ENCODE results near the gene FERMT3.
A peak's percentile ranks its signal among the peaks of the same experiment; 100 is the strongest.

FERMT3 gene

GRCh38 chr11:64248578-64248977 is 42.1 kb downstream of the FERMT3 start:
- Histone ChIP-seq H3K4me1 (ENCODE audit: control insufficient read depth, insufficient read depth, low read length) (peaks cover 40% of the 10 kb centered on the region), H3K9ac (ENCODE audit: low read depth, low read length) (no peak overlapping the region), H3K9me3 (replicated peaks; ENCODE audit: low read length) (no peaks in the 10 kb centered on the region), H3K4me3 (ENCODE audit: low read length) (no peak overlapping the region), H3K27me3 (ENCODE audit: control insufficient read depth, insufficient read depth, low read length) (no peaks in the 10 kb centered on the region), H3K4me2 (ENCODE audit: low read length) (no peak overlapping the region), H3K36me3 (ENCODE audit: insufficient read depth, low read length) (peaks cover 10% of the 10 kb centered on the region)

GRCh38 chr11:64249038-64249437 is 42.5 kb downstream of the FERMT3 start:
- Histone ChIP-seq H3K9me3 (replicated peaks; ENCODE audit: low read length) (no peaks in the 10 kb centered on the region), H3K4me2 (ENCODE audit: low read length) (no peak overlapping the region), H3K9ac (ENCODE audit: low read depth, low read length) (no peak overlapping the region), H3K4me3 (ENCODE audit: low read length) (no peak overlapping the region), H3K36me3 (ENCODE audit: insufficient read depth, low read length) (peaks cover 8% of the 10 kb centered on the region), H3K27me3 (ENCODE audit: control insufficient read depth, insufficient read depth, low read length) (no peaks in the 10 kb centered on the region), H3K4me1 (ENCODE audit: control insufficient read depth, insufficient read depth, low read length) (peaks cover 38% of the 10 kb centered on the region)

GRCh38 chr11:64249563-64250414 is 43.3 kb downstream of the FERMT3 start:
- no peaks in the 10 kb centered on the region for H3K9me3 ChIP-seq (replicated peaks; ENCODE audit: low read length)
- peaks cover 12% of the 10 kb centered on the region for H3K36me3 ChIP-seq (ENCODE audit: insufficient read depth, low read length)
- H3K4me1 ChIP-seq (ENCODE audit: control insufficient read depth, insufficient read depth, low read length) = peaks cover 34% of the 10 kb centered on the region
- H3K4me2 ChIP-seq (ENCODE audit: low read length) = no peak overlapping the region
- H3K27me3 ChIP-seq (ENCODE audit: control insufficient read depth, insufficient read depth, low read length) = no peaks in the 10 kb centered on the region
- no peak overlapping the region for H3K4me3 ChIP-seq (ENCODE audit: low read length)
- H3K9ac ChIP-seq (ENCODE audit: low read depth, low read length) = no peak overlapping the region

- H3K4me2 ChIP-seq (ENCODE audit: low read length) = peak overlapping the region; percentile 88
- peak overlapping the region; percentile 62 for H3K9ac ChIP-seq (ENCODE audit: low read depth, low read length)
- H3K4me1 ChIP-seq (ENCODE audit: control insufficient read depth, insufficient read depth, low read length) = peaks cover 28% of the 10 kb centered on the region
- H3K4me3 ChIP-seq (ENCODE audit: low read length) = peak overlapping the region; percentile 92
- H3K27me3 ChIP-seq (ENCODE audit: control insufficient read depth, insufficient read depth, low read length) = no peaks in the 10 kb centered on the region
- no peaks in the 10 kb centered on the region for H3K9me3 ChIP-seq (replicated peaks; ENCODE audit: low read length)
- H3K36me3 ChIP-seq (ENCODE audit: insufficient read depth, low read length) = peaks cover 15% of the 10 kb centered on the region
Measured at GRCh38 chr11:64250415-64251015, 44.0 kb downstream of the FERMT3 start.

- peaks cover 28% of the 10 kb centered on the region for H3K4me1 ChIP-seq (ENCODE audit: control insufficient read depth, insufficient read depth, low read length)
- peak within 1 kb of the TSS; percentile 88 for H3K4me2 ChIP-seq (ENCODE audit: low read length)
- H3K4me3 ChIP-seq (ENCODE audit: low read length) = peak within 1 kb of the TSS; percentile 92
- no peaks in the 10 kb centered on the region for H3K9me3 ChIP-seq (replicated peaks; ENCODE audit: low read length)
- H3K36me3 ChIP-seq (ENCODE audit: insufficient read depth, low read length) = peaks cover 22% of the 10 kb centered on the region
- peak within 1 kb of the TSS; percentile 93 for H3K9ac ChIP-seq (ENCODE audit: low read depth, low read length)
- no peaks in the 10 kb centered on the region for H3K27me3 ChIP-seq (ENCODE audit: control insufficient read depth, insufficient read depth, low read length)
Measured at GRCh38 chr11:64251016-64251752, 44.7 kb downstream of the FERMT3 start, which contains the start of gene PLCB3. PLCB3 (plus strand) TSS chr11:64251530; CDS start chr11:64251650, 120 bp downstream.

GRCh38 chr11:64251753-64252002 is 45.2 kb downstream of the FERMT3 start:
- Histone ChIP-seq H3K4me3 (ENCODE audit: low read length) (peak overlapping the region; percentile 92), H3K9me3 (replicated peaks; ENCODE audit: low read length) (no peaks in the 10 kb centered on the region), H3K4me2 (ENCODE audit: low read length) (peak overlapping the region; percentile 88), H3K36me3 (ENCODE audit: insufficient read depth, low read length) (peaks cover 27% of the 10 kb centered on the region), H3K27me3 (ENCODE audit: control insufficient read depth, insufficient read depth, low read length) (no peaks in the 10 kb centered on the region), H3K4me1 (ENCODE audit: control insufficient read depth, insufficient read depth, low read length) (peaks cover 28% of the 10 kb centered on the region), H3K9ac (ENCODE audit: low read depth, low read length) (peak overlapping the region; percentile 93)

- H3K4me2 ChIP-seq (ENCODE audit: low read length) = peak overlapping the region; percentile 88
- H3K4me1 ChIP-seq (ENCODE audit: control insufficient read depth, insufficient read depth, low read length) = peaks cover 24% of the 10 kb centered on the region
- peaks cover 30% of the 10 kb centered on the region for H3K36me3 ChIP-seq (ENCODE audit: insufficient read depth, low read length)
- H3K9me3 ChIP-seq (replicated peaks; ENCODE audit: low read length) = no peaks in the 10 kb centered on the region
- H3K27me3 ChIP-seq (ENCODE audit: control insufficient read depth, insufficient read depth, low read length) = no peaks in the 10 kb centered on the region
- peak overlapping the region; percentile 93 for H3K9ac ChIP-seq (ENCODE audit: low read depth, low read length)
- peak overlapping the region; percentile 92 for H3K4me3 ChIP-seq (ENCODE audit: low read length)
Measured at GRCh38 chr11:64252003-64252872, 45.7 kb downstream of the FERMT3 start.

- H3K4me3 ChIP-seq (ENCODE audit: low read length) = peak overlapping the region; percentile 92
- H3K9me3 ChIP-seq (replicated peaks; ENCODE audit: low read length) = no peaks in the 10 kb centered on the region
- peak overlapping the region; percentile 88 for H3K4me2 ChIP-seq (ENCODE audit: low read length)
- peaks cover 34% of the 10 kb centered on the region for H3K36me3 ChIP-seq (ENCODE audit: insufficient read depth, low read length)
- peaks cover 18% of the 10 kb centered on the region for H3K4me1 ChIP-seq (ENCODE audit: control insufficient read depth, insufficient read depth, low read length)
- H3K9ac ChIP-seq (ENCODE audit: low read depth, low read length) = peak overlapping the region; percentile 93
- H3K27me3 ChIP-seq (ENCODE audit: control insufficient read depth, insufficient read depth, low read length) = no peaks in the 10 kb centered on the region
Measured at GRCh38 chr11:64253043-64253442, 46.5 kb downstream of the FERMT3 start.

GRCh38 chr11:64253481-64253880 is 47.0 kb downstream of the FERMT3 start:
- H3K4me3 ChIP-seq (ENCODE audit: low read length) = peak overlapping the region; percentile 92
- peak overlapping the region; percentile 88 for H3K4me2 ChIP-seq (ENCODE audit: low read length)
- no peaks in the 10 kb centered on the region for H3K27me3 ChIP-seq (ENCODE audit: control insufficient read depth, insufficient read depth, low read length)
- peaks cover 38% of the 10 kb centered on the region for H3K36me3 ChIP-seq (ENCODE audit: insufficient read depth, low read length)
- no peaks in the 10 kb centered on the region for H3K9me3 ChIP-seq (replicated peaks; ENCODE audit: low read length)
- H3K9ac ChIP-seq (ENCODE audit: low read depth, low read length) = peak overlapping the region; percentile 32
- peaks cover 18% of the 10 kb centered on the region for H3K4me1 ChIP-seq (ENCODE audit: control insufficient read depth, insufficient read depth, low read length)

- Histone ChIP-seq H3K4me1 (ENCODE audit: control insufficient read depth, insufficient read depth, low read length) (peaks cover 18% of the 10 kb centered on the region), H3K9ac (ENCODE audit: low read depth, low read length) (no peak overlapping the region), H3K4me2 (ENCODE audit: low read length) (no peak overlapping the region)
Measured at GRCh38 chr11:64254326-64254725, 47.8 kb downstream of the FERMT3 start.

More at GRCh38 chr11:64254326-64254725, 47.8 kb downstream of the FERMT3 start:
- Histone ChIP-seq H3K4me3 (ENCODE audit: low read length) (no peak overlapping the region), H3K9me3 (replicated peaks; ENCODE audit: low read length) (no peaks in the 10 kb centered on the region), H3K27me3 (ENCODE audit: control insufficient read depth, insufficient read depth, low read length) (no peaks in the 10 kb centered on the region), H3K36me3 (ENCODE audit: insufficient read depth, low read length) (peaks cover 47% of the 10 kb centered on the region)

All from skeletal muscle satellite cell (primary cell).